ENCODE results near the gene DNAH7. TPM values are rescaled to one million over a fixed set of nuclear protein-coding genes. Genes with fewer than 3 reads are reported as not detected.

The DNAH7 gene
- 1.8 TPM in 1 of 2 replicates, not detected in the other for total RNA-seq

GRCh38 chr2:196068271-196069209 lies at the start of gene DNAH7:
Gene DNAH7, minus strand, starts transcription at chr2:196068837. Its CDS starts 126 bp downstream, at chr2:196068711.

Other genes starting within 250 kb of the DNAH7 start
- gene STK17B, start 102.7 kb upstream of the DNAH7 start, total RNA-seq: 17.7 and 20.1 TPM in 2 replicates

All from cardiac atrium fibroblast (primary cell).